SK-MEL-5 (cell line): ENCODE results near the gene CTRB2. TPM values are rescaled to one million over a fixed set of nuclear protein-coding genes. Genes with fewer than 3 reads are reported as not detected.

Source experiments
- total RNA-seq: library from RNA; depleted of rRNA; stranded (reverse); fragments of >200 nt; shearing (Covaris generic); gene quantifications from 2 replicates; pipeline ENCODE4 v1.2.3, GENCODE V29; 2014; rRNA removed

CTRB2 gene
- total RNA-seq, 1 experiment from 2014 or later: not detected

Other genes with a start within 250 kb of the CTRB2 start
- 15.4 and 34.1 TPM in 2 replicates for gene WDR59, start 222.0 kb downstream of the CTRB2 start, total RNA-seq
- gene ZNRF1, start 208.1 kb downstream of the CTRB2 start, total RNA-seq: 5.8 and 10.6 TPM in 2 replicates
- 2.2 and 3.0 TPM in 2 replicates for gene LDHD, start 90.4 kb downstream of the CTRB2 start, total RNA-seq
- gene ZFP1, start 58.6 kb downstream of the CTRB2 start, total RNA-seq: 8.7 and 10.2 TPM in 2 replicates
- gene CTRB1, start 11.8 kb upstream of the CTRB2 start, total RNA-seq: not detected in 2 replicates
- gene BCAR1, start 44.5 kb upstream of the CTRB2 start, total RNA-seq: 12.4 and 16.5 TPM in 2 replicates
- gene CFDP1, start 226.3 kb upstream of the CTRB2 start, total RNA-seq: 24.8 and 25.1 TPM in 2 replicates